ENCODE data around the gene IFITM2.

GRCh38 chr11:266676-267439 lies 40.8 kb upstream of the IFITM2 start:
- no peak for TF ChIP-seq POLR2A (IDR thresholded peaks at IDR 0.05; ENCODE audit: extremely low read depth, insufficient read length)
- TF ChIP-seq CTCF (IDR thresholded peaks at IDR 0.05; ENCODE audit: low read depth, low read length) = no peak
- TF ChIP-seq MYC (IDR thresholded peaks at IDR 0.05; ENCODE audit: low read depth, low read length) = no peak
